CD14-positive monocyte (primary cell): ENCODE data around the gene EIF4B. TPM values are rescaled to one million over a fixed set of nuclear protein-coding genes. Genes with fewer than 3 reads are reported as not detected.

Source experiments
- DNase-seq, 3 donors: peaks; one replicate each; pipeline ENCODE4 v3.0.0-alpha.2; 2011 to 2022
- H2AFZ ChIP-seq: 2 replicates; pipeline ENCODE4 v1.6.0; 2012; ENCODE audit warnings: mild to moderate bottlenecking, low read depth, low read length, inconsistent platforms; ENCODE audit not compliant: insufficient read depth, poor library complexity, severe bottlenecking
- H3K27ac ChIP-seq, 2 donors: 1 replicate in 1 of 2; 2 replicates in 1 of 2; pipeline ENCODE4 v1.5.1; 2012 to 2013; ENCODE audit warnings: low read length in 2 of 2, control low read depth in 1 of 2, inconsistent platforms in 1 of 2, low read depth in 1 of 2, mild to moderate bottlenecking in 1 of 2
- H3K27me3 ChIP-seq, 2 donors: one replicate each; pipeline versions ENCODE4 v1.6.0 to v1.6.1; 2011 to 2013; ENCODE audit warnings: low read length in 2 of 2; ENCODE audit not compliant: control insufficient read depth in 2 of 2, insufficient read depth in 2 of 2
- H3K36me3 ChIP-seq, 2 donors: replicated peaks in 1 of 2; 1 replicate in 1 of 2; 2 replicates in 1 of 2; pipeline versions ENCODE4 v1.5.1 to v1.6.1; 2012 to 2013; ENCODE audit warnings: low read length in 2 of 2, control low read depth in 1 of 2, inconsistent platforms in 1 of 2, mild to moderate bottlenecking in 1 of 2; ENCODE audit not compliant: insufficient read depth in 2 of 2, control insufficient read depth in 1 of 2
- H3K4me1 ChIP-seq, 2 donors: 1 replicate in 1 of 2; 2 replicates in 1 of 2; pipeline versions ENCODE4 v1.5.1 to v1.6.1; 2012 to 2013; ENCODE audit warnings: low read length in 2 of 2, control low read depth in 1 of 2, inconsistent platforms in 1 of 2, mild to moderate bottlenecking in 1 of 2, moderate library complexity in 1 of 2; ENCODE audit not compliant: insufficient read depth in 2 of 2, control insufficient read depth in 1 of 2
- H3K4me2 ChIP-seq: replicated peaks from 2 replicates; pipeline ENCODE3; 2012; ENCODE audit warnings: low read length, moderate library complexity, mild to moderate bottlenecking; ENCODE audit not compliant: poor library complexity, severe bottlenecking; ENCODE audit errors: extremely low read depth
- H3K4me3 ChIP-seq, 3 experiments: fragments of 200-600 bp in 1 of 3; sonication (generic) in 1 of 3; replicated peaks in 1 of 3; 1 replicate in 2 of 3; 2 replicates in 1 of 3; pipeline ENCODE4 v1.5.1; 2011 to 2013; ENCODE audit warnings: low read length in 3 of 3, mild to moderate bottlenecking in 3 of 3, control low read depth in 2 of 3, low read depth in 2 of 3, inconsistent platforms in 1 of 3, moderate library complexity in 1 of 3
- H3K79me2 ChIP-seq: 2 replicates; pipeline ENCODE4 v1.6.0; 2012; ENCODE audit warnings: mild to moderate bottlenecking, control low read depth, inconsistent platforms, low read length, moderate library complexity; ENCODE audit not compliant: insufficient read depth
- H3K9ac ChIP-seq: 2 replicates; pipeline ENCODE4 v1.6.0; 2017; ENCODE audit warnings: low read length, mild to moderate bottlenecking; ENCODE audit not compliant: insufficient read depth, poor library complexity, severe bottlenecking
- H3K9me3 ChIP-seq, 2 donors: replicated peaks in 1 of 2; 1 replicate in 1 of 2; 2 replicates in 1 of 2; pipeline versions ENCODE4 v1.5.1 to v1.6.1; 2012 to 2013; ENCODE audit warnings: low read length in 2 of 2, control low read depth in 1 of 2; ENCODE audit not compliant: control insufficient read depth in 1 of 2, insufficient read depth in 1 of 2
- H4K20me1 ChIP-seq: 2 replicates; pipeline ENCODE4 v1.6.0; 2012; ENCODE audit warnings: mild to moderate bottlenecking, low read length, control low read depth, moderate library complexity; ENCODE audit not compliant: insufficient read depth
- H3K27ac Mint-ChIP-seq, 7 donors: one replicate each; pipeline ENCODE4 v1.8.0; 2020; ENCODE audit warnings: mild to moderate bottlenecking in 7 of 7, mixed read lengths in 7 of 7, moderate library complexity in 6 of 7, inconsistent platforms in 2 of 7
- H3K27me3 Mint-ChIP-seq, 3 donors: one replicate each; pipeline ENCODE4 v1.8.0; 2021 to 2022; ENCODE audit warnings: low read depth in 3 of 3, mild to moderate bottlenecking in 3 of 3, mixed read lengths in 3 of 3, moderate library complexity in 3 of 3, inconsistent platforms in 1 of 3
- H3K36me3 Mint-ChIP-seq, 2 donors: one replicate each; pipeline ENCODE4 v1.8.0; 2020; ENCODE audit warnings: mixed read lengths in 2 of 2, inconsistent platforms in 1 of 2, mild to moderate bottlenecking in 1 of 2
- H3K4me1 Mint-ChIP-seq: one replicate; pipeline ENCODE4 v1.8.0; 2020; ENCODE audit warnings: mild to moderate bottlenecking, mixed read lengths
- H3K4me3 Mint-ChIP-seq, 2 donors: one replicate each; pipeline ENCODE4 v1.8.0; 2020; ENCODE audit warnings: mild to moderate bottlenecking in 2 of 2, mixed read lengths in 2 of 2, moderate library complexity in 1 of 2
- H3K9me3 Mint-ChIP-seq, 7 donors: one replicate each; pipeline ENCODE4 v1.8.0; 2020 to 2022; ENCODE audit warnings: mixed read lengths in 7 of 7, mild to moderate bottlenecking in 6 of 7, moderate library complexity in 6 of 7, inconsistent platforms in 2 of 7
- WGBS: methylation state at CpG from one replicate; pipeline ENCODE4 v1.1.5; 2013; ENCODE audit warnings: missing lambda C conversion rate; ENCODE audit not compliant: insufficient coverage; 5-methylcytosine and 5-hydroxymethylcytosine counted together
- intact Hi-C, 2 donors: fragments of 100-400 bp; cut with micrococcal nuclease; formaldehyde crosslinking; loops; one replicate each; pipeline versions ENCODE4 v1.15.0 to v1.15.1; 2023
- polyA plus RNA-seq, 3 donors: library from polyadenylated mRNA; depleted of rRNA in 1 of 3; unstranded in 2 of 3; stranded (reverse) in 1 of 3; fragments of 300-500 nt in 2 of 3; fragments of >200 nt in 1 of 3; fragmentation: Illumina TruSeq in 2 of 3; gene quantifications; 1 replicate in 2 of 3; 2 replicates in 1 of 3; pipeline ENCODE4 v1.2.3, GENCODE V29; 2012 to 2021
- TF ChIP-seq, protein P1 (sequence below): fragments of 200-600 bp; IDR thresholded peaks from one replicate; pipeline ENCODE4 v1.8.0; 2022; ENCODE audit warnings: antibody characterized with exemption, mild to moderate bottlenecking

Gene EIF4B
- polyA plus RNA-seq, 3 donors, result 41.2 to 185 (median 58.6) TPM

DNA sequence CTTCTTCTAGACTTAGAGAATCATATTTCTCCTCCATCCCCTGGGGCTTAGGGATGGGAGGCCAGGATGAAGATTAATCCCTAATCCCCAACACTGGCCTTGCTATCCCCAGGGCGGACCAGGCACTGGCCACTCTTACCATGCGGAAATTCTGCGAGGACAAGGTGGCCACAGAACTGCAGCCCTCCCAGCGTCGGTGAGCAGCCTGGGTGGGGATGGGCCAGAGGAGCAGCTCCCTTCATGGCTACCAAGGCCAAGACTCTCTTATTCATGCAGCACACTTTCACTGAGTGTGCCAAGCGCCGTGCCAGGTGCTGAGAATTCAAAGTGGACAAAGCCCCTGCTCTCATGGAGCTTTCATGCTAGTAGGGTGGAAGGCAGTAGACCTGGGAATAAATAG, 50.6 kb downstream of the EIF4B start:
- Histone ChIP-seq H4K20me1 (no peaks in the 10 kb centered on the region), H3K9ac (no peak overlapping the region), H3K27ac (no peak overlapping the region), H3K36me3 (no peaks in the 10 kb centered on the region), H3K4me3 (no peak overlapping the region), H3K4me2 (no peak overlapping the region), H3K9me3 (no peaks in the 10 kb centered on the region), H3K4me1 (peaks cover 7 to 14% of the 10 kb centered on the region in 2 donors), H3K79me2 (no peaks in the 10 kb centered on the region), H3K27me3 (no peaks in the 10 kb centered on the region), H2AFZ (no peak overlapping the region)
- TF ChIP-seq, protein P1, sequence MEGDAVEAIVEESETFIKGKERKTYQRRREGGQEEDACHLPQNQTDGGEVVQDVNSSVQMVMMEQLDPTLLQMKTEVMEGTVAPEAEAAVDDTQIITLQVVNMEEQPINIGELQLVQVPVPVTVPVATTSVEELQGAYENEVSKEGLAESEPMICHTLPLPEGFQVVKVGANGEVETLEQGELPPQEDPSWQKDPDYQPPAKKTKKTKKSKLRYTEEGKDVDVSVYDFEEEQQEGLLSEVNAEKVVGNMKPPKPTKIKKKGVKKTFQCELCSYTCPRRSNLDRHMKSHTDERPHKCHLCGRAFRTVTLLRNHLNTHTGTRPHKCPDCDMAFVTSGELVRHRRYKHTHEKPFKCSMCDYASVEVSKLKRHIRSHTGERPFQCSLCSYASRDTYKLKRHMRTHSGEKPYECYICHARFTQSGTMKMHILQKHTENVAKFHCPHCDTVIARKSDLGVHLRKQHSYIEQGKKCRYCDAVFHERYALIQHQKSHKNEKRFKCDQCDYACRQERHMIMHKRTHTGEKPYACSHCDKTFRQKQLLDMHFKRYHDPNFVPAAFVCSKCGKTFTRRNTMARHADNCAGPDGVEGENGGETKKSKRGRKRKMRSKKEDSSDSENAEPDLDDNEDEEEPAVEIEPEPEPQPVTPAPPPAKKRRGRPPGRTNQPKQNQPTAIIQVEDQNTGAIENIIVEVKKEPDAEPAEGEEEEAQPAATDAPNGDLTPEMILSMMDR, result no peak
- Mint-ChIP-seq H3K36me3 (no peaks in the 10 kb centered on the region), H3K4me3 (no peak overlapping the region), H3K9me3 (no peaks in the 10 kb centered on the region), H3K27me3 (peaks cover 0 to 19% (median 17%) of the 10 kb centered on the region in 3 donors), H3K27ac (no peak overlapping the region), H3K4me1 (peaks cover 9% of the 10 kb centered on the region)
- WGBS, result 93% methylated on average over 5 of the region's 7 CpGs
- no peak for DNase-seq
- intact Hi-C loops, result no loop called here

DNA sequence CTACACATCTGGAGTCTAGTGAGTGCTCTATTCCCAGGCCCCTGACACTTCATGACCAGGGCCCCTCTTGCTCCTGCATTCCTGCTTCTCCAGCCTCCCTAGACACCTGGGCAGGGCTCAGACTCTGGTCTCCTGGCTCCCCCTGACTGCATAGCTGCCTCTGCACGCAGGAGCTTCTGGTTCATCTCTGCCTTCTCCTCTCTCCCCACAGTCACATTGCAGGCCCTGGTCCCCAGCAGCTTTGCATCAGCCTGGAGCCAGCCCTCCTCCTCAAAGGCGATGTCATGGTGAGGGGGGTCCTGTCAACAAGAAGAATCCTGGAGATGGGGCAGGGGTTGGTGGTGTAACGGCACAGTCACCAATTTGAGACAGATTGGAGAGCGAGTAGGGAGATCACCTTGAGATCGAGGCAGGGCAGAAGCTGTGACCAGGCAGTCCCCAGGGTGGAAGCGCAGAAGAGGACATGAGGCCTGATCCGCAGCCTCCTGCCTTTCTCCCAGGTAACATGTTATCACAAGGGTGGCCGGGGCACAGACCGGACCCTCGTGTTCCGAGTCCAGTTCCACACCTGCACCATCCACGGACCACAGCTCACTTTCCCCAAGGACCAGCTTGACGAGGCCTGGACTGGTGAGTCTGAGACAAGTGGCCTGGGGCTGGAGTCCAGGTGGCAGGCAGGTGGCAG, 51.7 kb downstream of the EIF4B start:
- H3K4me1 ChIP-seq, result peaks cover 7 to 14% of the 10 kb centered on the region in 2 donors
- Mint-ChIP-seq H3K4me3 (no peak overlapping the region), H3K36me3 (peaks cover 0 to under 1% of the 10 kb centered on the region in 2 donors), H3K4me1 (peaks cover 9% of the 10 kb centered on the region), H3K27ac (no peak overlapping the region), H3K27me3 (peaks cover 0 to 17% (median 16%) of the 10 kb centered on the region in 3 donors), H3K9me3 (no peaks in the 10 kb centered on the region)
- intact Hi-C loops, result no loop called here
- WGBS, result 91% methylated on average over 6 of the region's 13 CpGs
- TF ChIP-seq, protein P1, result no peak
- H3K36me3 ChIP-seq, result no peaks in the 10 kb centered on the region
- H2AFZ ChIP-seq, result no peak overlapping the region
- no peaks in the 10 kb centered on the region for H3K9me3 ChIP-seq
- H3K4me2 ChIP-seq, result no peak overlapping the region
- H3K79me2 ChIP-seq, result no peaks in the 10 kb centered on the region
- H3K27ac ChIP-seq, result no peak overlapping the region
- no peaks in the 10 kb centered on the region for H4K20me1 ChIP-seq
- no peak overlapping the region for H3K4me3 ChIP-seq
- no peaks in the 10 kb centered on the region for H3K27me3 ChIP-seq
- no peak overlapping the region for H3K9ac ChIP-seq
- DNase-seq, result no peak
